GM21528 (cell line): ENCODE results near the gene PRSS38.

Experiments used
- ATAC-seq: cut with Tn5 transposase; IDR thresholded peaks from one replicate; pipeline ENCODE4 v1.9.1; 2021; ENCODE audit warnings: mild to moderate bottlenecking, moderate library complexity; ENCODE audit not compliant: unreplicated experiment, low FRiP score

Gene PRSS38

DNA sequence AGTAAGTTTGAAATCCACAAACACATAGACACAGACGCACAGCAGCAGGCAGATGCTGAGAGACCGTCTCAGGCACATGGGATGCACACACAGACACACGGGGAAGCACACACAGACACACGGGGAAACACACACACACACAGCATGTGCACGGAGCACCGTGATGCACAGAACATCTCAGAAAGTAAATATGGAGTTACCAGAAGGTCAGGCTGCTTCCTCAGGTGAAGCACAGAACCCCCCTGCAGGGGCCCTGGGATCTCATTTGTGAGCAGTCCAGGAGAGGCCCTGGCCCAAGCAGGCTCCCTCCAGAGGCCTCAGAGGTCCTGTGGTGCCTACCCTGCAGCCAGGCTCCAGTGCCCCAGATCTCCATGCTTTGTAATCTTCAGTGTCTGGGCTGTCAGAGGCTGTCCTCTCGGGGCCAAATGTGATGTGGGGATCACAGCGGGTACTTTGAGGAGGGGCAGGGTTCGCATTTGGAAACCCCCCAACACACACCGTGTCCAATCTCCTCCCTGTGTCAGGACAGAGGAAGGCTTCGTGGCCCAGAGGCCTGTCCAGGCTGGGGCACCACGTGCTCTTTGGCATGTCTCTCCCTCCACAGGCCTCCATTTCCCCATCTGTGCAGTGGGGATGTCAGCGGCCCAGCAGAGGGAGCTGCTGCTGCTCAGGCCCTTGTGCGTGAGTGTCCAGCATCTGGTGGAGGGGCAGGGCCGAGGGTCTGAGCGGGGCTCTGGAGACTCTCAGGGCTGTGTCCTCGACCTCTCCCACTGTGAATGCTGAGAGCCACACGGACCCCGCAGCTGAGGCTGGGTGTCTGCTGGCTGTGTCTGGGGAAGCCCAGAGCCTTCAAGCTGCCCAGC lies 23.0 kb upstream of the PRSS38 start:
- ATAC-seq, result no peak

DNA sequence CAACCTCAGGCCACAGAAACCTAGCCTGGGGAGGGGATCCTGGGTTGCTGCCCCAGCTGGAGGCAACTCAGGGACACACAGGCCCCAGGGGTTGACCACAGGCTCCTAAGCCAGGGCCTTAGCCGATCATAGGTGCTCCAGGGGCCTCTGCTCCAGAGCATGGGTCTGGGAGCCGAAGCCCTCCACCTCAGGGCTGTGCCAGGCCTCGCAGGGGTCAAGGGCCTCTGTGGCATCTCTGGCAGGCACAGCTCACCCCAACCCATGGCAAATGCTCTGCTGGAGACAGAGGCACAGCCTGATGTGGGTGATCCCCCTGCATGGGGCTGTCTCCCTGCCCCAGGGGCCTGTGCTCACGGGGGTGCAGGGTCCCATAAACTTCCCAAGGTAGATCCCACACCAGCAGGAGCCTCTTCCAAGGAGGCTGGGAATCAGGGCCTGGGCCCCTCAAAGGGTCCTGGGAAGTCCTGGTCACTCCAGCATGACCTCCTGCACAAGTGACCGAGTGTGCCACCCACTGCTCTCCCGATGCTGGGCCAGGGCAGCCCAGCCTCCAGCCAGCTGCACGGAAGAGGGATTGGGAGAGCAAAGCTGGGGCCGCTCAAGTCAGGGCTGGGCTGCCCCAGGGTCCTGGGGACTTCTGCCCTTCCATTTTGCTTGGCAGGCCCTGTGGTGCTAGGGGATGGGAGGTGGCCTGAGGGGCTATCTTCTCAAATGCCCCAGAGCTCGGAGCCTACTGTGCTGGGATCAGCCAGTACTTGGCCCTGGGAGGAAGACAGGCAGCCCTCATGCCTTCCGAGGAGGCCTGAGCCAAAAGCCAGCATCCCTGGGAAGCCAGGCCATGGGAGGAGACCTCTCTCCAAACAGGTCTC lies 22.2 kb upstream of the PRSS38 start:
- no peak for ATAC-seq

DNA sequence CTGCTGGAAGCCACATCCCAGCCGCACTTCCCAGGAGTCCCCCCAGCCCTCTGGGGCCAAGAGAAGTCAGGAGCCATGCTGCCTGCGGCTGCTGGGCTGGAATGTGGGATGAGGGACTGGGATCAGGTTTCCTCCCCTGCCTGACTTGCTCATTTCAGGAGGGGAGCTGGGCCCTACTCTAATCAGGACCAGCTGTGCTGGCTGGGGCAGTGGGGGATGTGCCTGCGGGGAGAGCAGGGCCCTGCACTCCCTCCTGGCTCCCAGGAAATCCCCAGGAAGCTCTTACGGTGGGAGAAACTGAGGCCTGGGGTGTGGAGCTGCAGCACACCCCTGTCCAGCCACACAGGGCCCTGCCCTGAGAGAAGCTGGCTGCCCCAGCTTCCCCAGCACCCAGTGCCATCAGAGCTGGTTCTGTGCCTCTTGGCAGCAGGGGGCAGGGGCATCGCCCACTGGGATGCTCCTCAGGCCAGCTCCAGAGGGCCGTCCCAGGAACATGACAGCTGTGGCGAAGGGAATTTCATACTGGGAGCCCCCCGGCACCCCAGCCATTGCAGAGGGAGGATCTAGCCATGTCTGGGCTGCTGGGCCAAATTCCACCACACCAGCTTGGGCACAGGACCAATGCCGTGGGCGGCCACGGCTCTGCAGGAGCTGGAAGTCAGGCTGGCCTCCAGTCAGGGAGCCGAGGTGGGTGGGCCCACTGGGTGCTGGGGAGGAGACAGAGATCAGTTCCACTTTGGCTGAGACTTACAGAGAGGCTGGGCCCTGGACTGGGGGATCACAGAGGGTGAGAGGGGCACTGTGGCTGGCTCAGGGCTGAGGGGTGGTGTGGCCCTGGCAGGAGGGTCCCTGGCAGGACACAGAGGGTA lies 21.3 kb upstream of the PRSS38 start:
- no peak for ATAC-seq

- ATAC-seq, result no peak
Observed at GRCh38 chr1:227794817-227795192, 20.7 kb upstream of the PRSS38 start.

DNA sequence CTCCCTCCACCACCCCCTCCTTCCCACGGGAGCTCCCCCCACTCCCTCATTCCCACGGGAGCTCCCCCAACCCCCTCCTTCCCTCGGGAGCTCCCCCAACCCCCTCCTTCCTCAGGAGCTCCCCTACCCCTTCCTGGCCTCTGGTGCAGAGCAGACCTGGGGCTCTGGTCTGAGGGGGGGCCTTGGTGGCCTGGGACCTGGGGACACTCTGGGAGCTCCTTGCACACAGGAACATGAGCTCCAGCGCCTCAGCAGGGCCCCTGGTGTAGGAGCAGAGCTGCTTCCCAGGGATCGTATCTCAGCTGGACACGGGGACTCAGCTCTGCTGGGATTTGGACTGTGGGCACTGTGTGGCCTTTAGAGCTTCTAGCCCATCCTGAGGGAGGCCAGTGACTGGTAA lies 19.7 kb upstream of the PRSS38 start:
- no peak for ATAC-seq

DNA sequence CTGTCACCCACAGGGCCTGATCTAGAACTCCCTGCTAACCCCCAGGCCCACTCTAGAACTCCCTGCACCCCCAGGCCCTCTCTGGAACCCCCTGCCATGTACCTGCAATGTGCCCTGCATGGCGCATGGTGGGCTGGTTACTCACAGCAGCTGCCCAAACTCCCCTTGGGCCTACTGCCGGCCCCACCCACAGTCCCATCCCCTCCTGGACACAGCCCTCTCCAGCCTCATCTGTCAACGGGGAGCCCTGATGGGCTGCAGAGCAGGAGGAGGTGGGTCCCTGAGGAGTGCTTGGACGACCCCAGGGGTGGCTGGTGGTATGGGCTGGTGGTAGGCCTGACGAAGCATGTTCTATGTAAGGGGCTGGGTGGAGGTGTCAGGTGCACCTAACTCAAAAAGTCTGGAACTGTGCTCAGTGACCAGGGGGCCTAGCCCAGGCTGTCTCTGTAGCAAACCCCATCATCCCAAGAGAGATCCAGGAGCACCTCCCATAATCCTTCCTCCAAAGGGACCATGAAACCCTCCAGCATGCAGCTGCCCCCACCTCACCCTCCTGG lies 19.0 kb upstream of the PRSS38 start:
- ATAC-seq, result no peak

DNA sequence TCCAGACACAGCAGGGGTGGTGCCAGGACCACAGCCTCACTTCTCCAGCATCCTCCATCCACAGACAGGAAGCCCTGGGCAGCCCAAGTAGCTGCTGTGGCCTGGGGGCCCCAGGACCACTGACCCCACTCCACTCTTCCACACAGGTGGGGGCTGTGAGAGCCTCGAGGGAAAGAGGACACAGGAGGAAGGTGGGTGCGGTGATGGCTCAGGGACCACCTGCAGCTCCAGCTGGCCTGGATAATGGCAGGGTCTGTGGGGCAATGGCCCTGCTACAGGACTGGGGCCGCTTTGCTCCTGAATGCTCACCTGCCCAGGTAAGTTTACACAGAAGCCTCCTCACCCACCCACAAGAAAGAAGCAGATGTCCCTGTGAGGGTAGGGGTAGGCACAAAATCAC lies 18.3 kb upstream of the PRSS38 start:
- ATAC-seq, result no peak

DNA sequence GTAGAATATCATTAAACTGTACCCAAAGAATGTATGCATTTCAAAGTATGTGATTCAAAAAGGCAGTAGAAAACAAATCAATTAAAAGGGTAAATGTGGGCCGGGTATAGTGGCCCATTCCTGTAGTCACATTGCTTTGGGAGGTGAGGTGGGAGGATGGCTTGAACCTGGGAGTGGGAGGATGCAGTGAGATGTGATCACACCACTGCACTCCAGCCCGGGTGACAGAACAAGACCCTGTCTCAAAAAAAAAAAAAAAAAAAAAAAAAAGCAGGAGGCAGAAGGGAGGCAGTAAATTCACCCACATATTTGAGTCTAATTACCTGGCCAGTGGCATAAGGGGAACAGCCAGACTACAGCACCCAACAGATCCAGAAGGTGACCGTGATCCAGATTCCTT lies 17.9 kb upstream of the PRSS38 start:
- no peak for ATAC-seq

DNA sequence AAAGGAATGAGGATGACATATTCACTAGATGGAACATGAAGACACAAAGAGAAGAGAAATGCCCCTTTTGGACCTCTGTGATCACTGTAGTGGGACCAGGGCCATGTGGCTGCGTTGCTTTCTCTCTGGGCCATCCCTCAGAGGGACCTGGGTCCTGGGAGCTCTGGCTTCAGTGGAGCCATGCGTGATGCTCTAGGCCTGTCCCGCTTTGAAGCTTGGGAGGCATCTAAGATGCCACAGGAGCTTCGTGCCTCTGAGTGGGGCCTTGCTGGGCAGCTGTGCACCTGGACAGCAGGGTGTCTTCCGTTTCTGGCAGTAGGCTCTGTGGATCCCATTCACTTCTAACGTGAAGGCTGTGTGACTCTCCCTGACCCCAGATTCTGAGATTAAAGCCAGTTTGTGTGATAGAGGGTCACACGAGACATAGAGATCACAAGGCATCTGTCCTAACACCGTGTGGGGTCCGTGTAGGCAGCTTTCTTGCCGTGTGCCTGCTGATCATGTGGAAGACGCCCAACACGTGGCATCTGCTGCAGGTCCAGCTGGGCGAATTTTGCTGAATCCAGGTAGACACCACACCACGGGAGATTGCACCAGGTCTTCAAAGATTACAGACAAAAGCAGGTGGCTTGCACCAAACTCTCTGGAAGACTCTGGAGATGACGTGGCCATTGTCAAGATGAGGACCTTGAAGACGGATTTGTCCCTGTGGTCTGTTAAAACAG lies 17.2 kb upstream of the PRSS38 start:
- no peak for ATAC-seq

DNA sequence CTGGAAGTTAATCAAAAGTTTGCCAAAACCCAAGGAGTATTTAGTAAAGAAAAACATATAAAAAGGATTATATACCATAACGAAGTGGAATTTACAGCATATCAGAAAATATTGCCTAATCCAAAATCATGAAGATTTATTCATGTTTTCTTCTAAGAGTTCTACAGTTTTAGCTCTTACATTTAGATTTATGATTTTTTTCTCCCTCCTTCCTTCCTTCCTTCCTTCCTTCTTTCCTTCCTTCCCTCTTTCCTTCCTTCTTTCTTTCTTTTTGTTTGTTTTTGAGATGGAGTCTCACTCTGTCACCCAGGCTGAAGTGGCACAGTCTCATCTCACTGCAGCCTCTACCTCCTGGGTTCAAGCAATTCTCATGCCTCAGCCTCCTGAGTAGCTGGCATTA lies 15.7 kb upstream of the PRSS38 start:
- no peak for ATAC-seq

DNA sequence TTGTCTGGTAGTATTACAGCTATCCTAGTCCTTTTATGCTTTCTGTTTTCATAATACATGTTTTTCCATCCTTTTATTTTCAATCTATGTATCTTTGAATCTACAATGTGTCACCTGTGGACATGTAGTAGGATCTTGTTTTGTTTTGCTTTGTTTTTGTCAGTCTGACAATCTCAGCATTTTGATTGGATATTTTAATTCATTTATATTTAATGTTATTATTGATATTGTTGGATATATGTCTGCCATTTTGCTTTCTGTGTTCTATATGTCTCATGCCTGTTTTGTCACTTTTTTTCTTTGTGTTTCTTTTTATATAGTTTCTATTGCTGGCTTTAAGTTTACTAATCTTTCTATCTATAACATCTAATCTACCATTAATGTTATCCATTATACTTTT lies 11.5 kb upstream of the PRSS38 start:
- no peak for ATAC-seq

DNA sequence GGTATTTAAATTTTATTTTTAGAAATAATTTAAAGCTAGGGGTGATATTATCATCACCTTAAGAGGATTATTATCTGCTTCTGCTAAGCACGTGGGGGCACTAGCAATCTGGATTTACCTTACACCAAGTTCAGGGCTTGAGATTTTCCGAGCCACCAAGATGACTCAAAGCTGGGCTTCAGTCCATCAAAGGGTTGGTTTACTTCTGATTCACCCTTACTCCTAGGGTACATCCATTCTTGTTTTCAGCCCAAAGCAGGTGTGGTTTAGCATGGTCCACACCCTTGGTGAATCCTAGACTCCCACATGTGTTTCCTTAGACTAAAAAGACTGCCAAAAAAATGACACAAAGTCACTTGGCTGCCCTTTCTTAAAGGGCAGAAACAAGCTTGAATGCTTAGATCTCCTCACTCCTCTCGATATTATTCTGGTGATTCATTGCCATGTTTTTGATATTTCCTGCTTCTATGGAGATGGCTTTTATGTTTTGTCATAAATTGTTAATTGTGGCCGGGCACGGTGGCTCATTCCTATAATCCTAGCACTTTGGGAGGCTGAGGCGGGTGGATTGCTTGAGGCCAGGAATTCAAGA lies 9.8 kb upstream of the PRSS38 start:
- no peak for ATAC-seq

DNA sequence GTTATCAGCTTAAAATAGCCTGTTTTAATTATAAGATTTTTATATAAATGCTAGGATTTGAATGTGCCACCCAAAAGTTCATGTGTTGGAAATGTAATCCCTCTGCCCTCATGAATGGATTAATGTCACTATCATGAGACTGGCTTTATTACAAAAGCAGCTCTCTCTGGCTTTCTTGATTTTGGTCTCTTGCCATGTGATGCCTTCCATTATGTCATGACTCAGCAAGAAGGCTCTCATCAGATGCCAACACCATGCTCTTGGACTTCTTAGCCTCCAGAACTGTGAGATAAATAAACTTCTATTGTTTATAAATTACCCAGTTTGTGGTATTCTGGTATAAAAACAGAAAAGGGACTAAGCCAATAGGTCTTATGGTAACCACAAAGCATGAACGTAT lies 6.9 kb upstream of the PRSS38 start:
- ATAC-seq, result no peak

DNA sequence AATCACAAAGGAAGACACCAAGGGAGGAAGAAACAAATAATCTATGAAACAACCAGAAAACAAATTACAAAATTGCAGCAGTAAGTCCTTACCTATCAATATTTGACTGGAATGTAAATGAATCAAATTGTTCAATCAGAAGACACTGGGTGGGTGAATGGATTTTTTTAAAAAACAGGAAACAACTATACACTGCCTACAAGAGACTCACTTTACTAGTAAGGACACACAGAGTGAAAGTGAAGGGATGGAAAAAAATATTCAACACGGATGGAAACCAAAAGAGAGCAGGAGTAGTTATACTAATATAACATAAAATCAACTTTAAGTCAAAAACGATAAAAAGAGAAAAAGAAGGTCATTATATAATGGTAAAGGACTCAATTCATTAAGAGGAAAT lies 6.4 kb upstream of the PRSS38 start:
- no peak for ATAC-seq

- ATAC-seq, result no peak
Observed at GRCh38 chr1:227813962-227814361, 1.5 kb upstream of the PRSS38 start.

DNA sequence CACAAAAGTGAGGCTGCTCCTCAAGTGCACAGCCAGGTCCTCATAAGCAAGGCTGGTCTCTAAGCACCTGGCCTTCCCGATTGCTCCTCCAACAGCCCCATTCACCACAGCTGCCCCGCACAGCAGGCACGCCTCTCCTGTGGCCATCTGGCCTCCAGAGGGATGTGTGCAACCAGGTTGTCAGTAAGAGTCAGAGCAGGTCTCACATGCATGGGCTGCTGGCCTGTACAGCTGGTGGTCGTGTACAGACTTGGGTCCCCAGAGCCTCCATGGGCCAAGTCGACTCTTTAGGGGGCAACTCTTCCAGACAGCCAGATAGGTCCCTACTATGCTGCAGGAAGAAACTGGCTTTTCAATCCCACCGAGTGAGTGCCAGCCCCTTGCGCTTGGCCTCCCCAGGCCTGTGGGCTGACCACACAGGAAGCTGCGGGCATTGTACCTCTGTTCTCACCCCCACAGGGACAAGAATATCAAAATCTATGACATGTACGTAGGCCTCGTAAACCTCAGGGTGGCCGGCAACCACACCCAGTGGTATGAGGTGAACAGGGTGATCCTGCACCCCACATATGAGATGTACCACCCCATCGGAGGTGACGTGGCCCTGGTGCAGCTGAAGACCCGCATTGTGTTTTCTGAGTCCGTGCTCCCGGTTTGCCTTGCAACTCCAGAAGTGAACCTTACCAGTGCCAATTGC lies 1.4 kb downstream of the PRSS38 start:
- no peak for ATAC-seq

DNA sequence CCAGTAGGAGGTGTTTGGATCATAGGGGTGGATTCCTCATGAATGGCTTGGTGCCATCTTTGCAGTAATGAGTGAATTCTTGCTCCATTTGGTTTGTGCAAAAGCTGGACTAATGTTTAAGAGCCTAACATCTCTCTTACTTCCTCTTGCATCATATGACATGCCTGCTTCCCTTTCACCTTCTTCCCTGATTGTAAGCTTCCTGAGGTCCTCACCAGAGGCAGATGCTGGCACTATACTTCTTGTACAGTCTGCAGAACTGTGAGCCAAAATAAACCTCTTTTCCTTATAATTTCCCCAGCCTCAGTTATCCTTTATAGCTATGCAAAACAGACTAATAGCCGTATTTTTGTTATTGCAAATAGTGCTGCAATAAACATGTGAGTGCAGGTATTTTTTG lies 8.1 kb downstream of the PRSS38 start:
- ATAC-seq, result no peak

DNA sequence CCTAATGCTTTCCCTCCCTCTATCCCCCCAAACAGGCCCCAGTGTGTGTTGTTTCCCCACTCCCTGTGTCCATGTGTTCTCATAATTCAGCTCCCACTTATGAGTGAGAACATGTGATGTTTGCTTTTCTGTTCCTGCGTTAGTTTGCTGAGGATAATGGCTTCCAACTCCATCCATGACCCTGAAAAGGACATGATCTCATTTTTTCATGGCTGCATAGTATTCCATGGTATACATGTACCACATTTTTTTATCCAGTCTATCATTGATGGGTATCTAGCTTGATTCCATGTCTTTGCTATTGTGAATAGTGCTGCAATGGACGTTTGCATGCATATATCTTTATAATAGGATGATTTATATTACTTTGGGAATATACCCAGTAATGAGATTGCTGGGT lies 8.7 kb downstream of the PRSS38 start:
- ATAC-seq, result no peak

- ATAC-seq, result no peak
Observed at GRCh38 chr1:227828786-227829185, 13.3 kb downstream of the PRSS38 start.
